Gastrocnemius medialis (tissue), 4 donors: ENCODE results near the gene KLRB1.

Source experiments
- POLR2A ChIP-seq, 2 donors: fragments of 450-650 bp; IDR thresholded peaks; one replicate each; pipeline ENCODE4 v1.6.1; 2017; ENCODE audit warnings: antibody characterized with exemption in 2 of 2, mild to moderate bottlenecking in 2 of 2, moderate library complexity in 2 of 2
- TF ChIP-seq, protein P1 (sequence below), 5 experiments: fragments of 450-650 bp in 3 of 5; fragments of 200-600 bp in 2 of 5; sonication (generic) in 2 of 5; IDR thresholded peaks in 4 of 5; conservative IDR thresholded peaks in 1 of 5; 1 replicate in 4 of 5; 2 replicates in 1 of 5; pipeline ENCODE4 v1.5.1; 2016 to 2019; ENCODE audit warnings: antibody characterized with exemption in 5 of 5, mild to moderate bottlenecking in 3 of 5, moderate library complexity in 3 of 5

DNA sequence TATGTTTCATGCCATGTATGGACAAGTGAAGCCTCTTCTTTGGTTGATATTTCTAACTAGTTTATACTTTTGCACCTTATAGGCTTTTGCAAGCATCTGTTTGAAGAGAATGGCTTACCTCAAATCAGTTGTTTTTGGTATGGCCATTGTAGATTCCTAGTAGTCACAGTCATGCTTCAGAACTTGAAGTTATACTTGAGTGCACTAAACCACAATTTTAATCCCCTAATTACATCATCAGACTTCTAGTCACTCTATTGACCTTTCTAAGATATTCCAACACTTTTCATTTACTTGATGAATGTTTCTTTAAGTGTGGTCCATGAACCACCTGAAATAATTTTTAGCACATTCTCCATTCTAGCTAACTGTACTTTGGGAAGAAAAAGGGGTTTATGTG, 18.6 kb upstream of the KLRB1 start:
- TF ChIP-seq, protein P1, sequence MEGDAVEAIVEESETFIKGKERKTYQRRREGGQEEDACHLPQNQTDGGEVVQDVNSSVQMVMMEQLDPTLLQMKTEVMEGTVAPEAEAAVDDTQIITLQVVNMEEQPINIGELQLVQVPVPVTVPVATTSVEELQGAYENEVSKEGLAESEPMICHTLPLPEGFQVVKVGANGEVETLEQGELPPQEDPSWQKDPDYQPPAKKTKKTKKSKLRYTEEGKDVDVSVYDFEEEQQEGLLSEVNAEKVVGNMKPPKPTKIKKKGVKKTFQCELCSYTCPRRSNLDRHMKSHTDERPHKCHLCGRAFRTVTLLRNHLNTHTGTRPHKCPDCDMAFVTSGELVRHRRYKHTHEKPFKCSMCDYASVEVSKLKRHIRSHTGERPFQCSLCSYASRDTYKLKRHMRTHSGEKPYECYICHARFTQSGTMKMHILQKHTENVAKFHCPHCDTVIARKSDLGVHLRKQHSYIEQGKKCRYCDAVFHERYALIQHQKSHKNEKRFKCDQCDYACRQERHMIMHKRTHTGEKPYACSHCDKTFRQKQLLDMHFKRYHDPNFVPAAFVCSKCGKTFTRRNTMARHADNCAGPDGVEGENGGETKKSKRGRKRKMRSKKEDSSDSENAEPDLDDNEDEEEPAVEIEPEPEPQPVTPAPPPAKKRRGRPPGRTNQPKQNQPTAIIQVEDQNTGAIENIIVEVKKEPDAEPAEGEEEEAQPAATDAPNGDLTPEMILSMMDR (IDR thresholded peaks at IDR 0.05 in 4 of 5, conservative IDR thresholded peaks at IDR 0.05 in 1 of 5) = no peak
- no peak for TF ChIP-seq POLR2A (IDR thresholded peaks at IDR 0.05)
